GM23338 (cell line): ENCODE data around the gene PCDHGB1. TPM values are rescaled to one million over a fixed set of nuclear protein-coding genes. Genes with fewer than 3 reads are reported as not detected.
"Not testable (repeated sequence)": the region's sequence is repeated elsewhere in the genome, so short reads cannot be mapped to it uniquely, and the experiment has no call there.

Source experiments
- ATAC-seq: fragments of 200-7000 bp; cut with Tn5 transposase; 3 replicates; pipeline ENCODE4 v1.9.1; 2020
- DNase-seq: peaks from one replicate; pipeline ENCODE4 v3.0.0-alpha.2; 2015; ENCODE audit warnings: low spot score
- H2AFZ ChIP-seq: fragments of 200-600 bp; sonication (generic); 2 replicates; pipeline ENCODE4 v1.8.0; 2016; ENCODE audit warnings: antibody characterized with exemption, mild to moderate bottlenecking, moderate library complexity
- H3F3A ChIP-seq: fragments of 200-600 bp; sonication (generic); replicated peaks from 2 replicates; pipeline ENCODE4 v1.8.0; 2017; ENCODE audit warnings: antibody characterized with exemption, mixed run types, low read depth
- H3K27ac ChIP-seq: fragments of 200-600 bp; sonication (generic); 2 replicates; pipeline ENCODE4 v1.6.1; 2016; ENCODE audit warnings: low read depth
- H3K27me3 ChIP-seq: fragments of 200-600 bp; sonication (generic); 2 replicates; pipeline ENCODE4 v1.8.0; 2016; ENCODE audit warnings: mild to moderate bottlenecking, mixed run types, moderate library complexity; ENCODE audit not compliant: insufficient read depth
- H3K36me3 ChIP-seq: fragments of 200-600 bp; sonication (generic); 2 replicates; pipeline ENCODE4 v1.8.0; 2016; ENCODE audit warnings: mild to moderate bottlenecking; ENCODE audit not compliant: insufficient read depth
- H3K4me1 ChIP-seq: fragments of 200-600 bp; sonication (generic); 2 replicates; pipeline ENCODE4 v1.8.0; 2016; ENCODE audit warnings: mild to moderate bottlenecking, moderate library complexity; ENCODE audit not compliant: insufficient read depth
- H3K4me2 ChIP-seq: fragments of 200-600 bp; sonication (generic); 2 replicates; pipeline ENCODE4 v1.7.1; 2017; ENCODE audit warnings: mixed run types
- H3K4me3 ChIP-seq: fragments of 200-600 bp; sonication (generic); 2 replicates; pipeline ENCODE4 v1.6.1; 2016; ENCODE audit warnings: mixed run types
- H3K79me2 ChIP-seq: fragments of 200-600 bp; sonication (generic); replicated peaks from 2 replicates; pipeline ENCODE4 v1.8.0; 2017; ENCODE audit warnings: mild to moderate bottlenecking; ENCODE audit not compliant: insufficient read depth
- H3K9me2 ChIP-seq: fragments of 200-600 bp; sonication (generic); 2 replicates; pipeline ENCODE4 v1.8.0; 2017; ENCODE audit not compliant: insufficient read depth
- H4K20me1 ChIP-seq: fragments of 200-600 bp; sonication (generic); replicated peaks from 2 replicates; pipeline ENCODE4 v1.8.0; 2017; ENCODE audit warnings: mild to moderate bottlenecking; ENCODE audit not compliant: insufficient read depth
- H3K27ac Mint-ChIP-seq: 2 replicates; pipeline ENCODE4 v1.8.0; 2020; ENCODE audit warnings: inconsistent platforms, mild to moderate bottlenecking, moderate library complexity, mixed read lengths
- H3K27me3 Mint-ChIP-seq: 3 replicates; pipeline ENCODE4 v1.8.0; 2022; ENCODE audit warnings: low read depth, mild to moderate bottlenecking, moderate library complexity, mixed read lengths, inconsistent platforms; ENCODE audit not compliant: insufficient read depth, poor library complexity
- H3K36me3 Mint-ChIP-seq: 3 replicates; pipeline ENCODE4 v1.8.0; 2021; ENCODE audit warnings: low read depth, mild to moderate bottlenecking, inconsistent platforms, moderate library complexity, mixed read lengths
- H3K4me1 Mint-ChIP-seq: 3 replicates; pipeline ENCODE4 v1.8.0; 2020; ENCODE audit warnings: mild to moderate bottlenecking, inconsistent platforms, mixed read lengths
- H3K4me3 Mint-ChIP-seq: 3 replicates; pipeline ENCODE4 v1.8.0; 2021; ENCODE audit warnings: moderate library complexity, mild to moderate bottlenecking, inconsistent platforms, mixed read lengths
- H3K9me3 Mint-ChIP-seq: 3 replicates; pipeline ENCODE4 v1.8.0; 2020; ENCODE audit warnings: moderate library complexity, mild to moderate bottlenecking, inconsistent platforms, mixed read lengths
- JUNB ChIP-seq: IDR thresholded peaks from one replicate; pipeline ENCODE4 v1.6.1; 2016; ENCODE audit warnings: antibody characterized with exemption; ENCODE audit not compliant: unreplicated experiment
- polyA plus RNA-seq: library from polyadenylated mRNA; unstranded; fragments of >200 nt; fragmentation: Nextera tagmentation; extraction: Ambion mirVana; gene quantifications from 2 replicates; pipeline ENCODE4 v1.2.1, GENCODE V29; 2016
- total RNA-seq: library from RNA; depleted of rRNA; stranded (reverse); fragments of >200 nt; shearing (Covaris generic); gene quantifications from 2 replicates; pipeline ENCODE4 v1.2.3, GENCODE V29; 2014
- TF ChIP-seq, protein P1 (sequence below): fragments of 250-450 bp; sonication (Bioruptor Pico); IDR thresholded peaks from 2 replicates; pipeline ENCODE4 v1.5.0; 2020; ENCODE audit warnings: mild to moderate bottlenecking, moderate library complexity
- TF ChIP-seq, protein P2 (sequence below), 2 experiments: fragments of 200-600 bp in 1 of 2; sonication (generic) in 1 of 2; conservative IDR thresholded peaks; 2 replicates each; pipeline versions ENCODE4 v1.5.1 to v1.6.1; 2016 to 2017; ENCODE audit warnings: antibody characterized with exemption in 2 of 2, low read depth in 2 of 2, mild to moderate bottlenecking in 2 of 2, moderate library complexity in 1 of 2

Gene PCDHGB1
- total and polyA plus RNA-seq, 2 experiments from 2014 or later: 0.74 to 9.1 TPM

DNA sequence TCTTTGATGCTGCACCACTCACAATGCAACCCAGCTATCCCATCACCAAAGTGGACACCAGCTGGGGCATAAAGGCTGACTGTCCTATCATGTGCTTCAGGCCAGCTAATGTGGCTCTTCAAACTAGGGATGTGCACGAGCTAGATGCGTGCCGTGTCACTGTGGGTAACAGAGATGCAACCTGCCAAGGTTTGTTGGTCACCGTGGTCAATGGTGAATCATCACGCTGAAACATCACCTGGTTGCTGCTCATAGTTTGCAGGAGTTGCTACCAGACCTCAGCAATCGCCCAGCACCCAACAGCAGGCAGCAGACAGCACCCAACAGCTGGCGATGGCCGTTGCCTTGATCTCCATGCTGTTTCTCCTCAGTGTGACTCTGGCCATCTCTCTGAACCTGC, 21.7 kb upstream of the PCDHGB1 start (continued):
- TF ChIP-seq, protein P1, sequence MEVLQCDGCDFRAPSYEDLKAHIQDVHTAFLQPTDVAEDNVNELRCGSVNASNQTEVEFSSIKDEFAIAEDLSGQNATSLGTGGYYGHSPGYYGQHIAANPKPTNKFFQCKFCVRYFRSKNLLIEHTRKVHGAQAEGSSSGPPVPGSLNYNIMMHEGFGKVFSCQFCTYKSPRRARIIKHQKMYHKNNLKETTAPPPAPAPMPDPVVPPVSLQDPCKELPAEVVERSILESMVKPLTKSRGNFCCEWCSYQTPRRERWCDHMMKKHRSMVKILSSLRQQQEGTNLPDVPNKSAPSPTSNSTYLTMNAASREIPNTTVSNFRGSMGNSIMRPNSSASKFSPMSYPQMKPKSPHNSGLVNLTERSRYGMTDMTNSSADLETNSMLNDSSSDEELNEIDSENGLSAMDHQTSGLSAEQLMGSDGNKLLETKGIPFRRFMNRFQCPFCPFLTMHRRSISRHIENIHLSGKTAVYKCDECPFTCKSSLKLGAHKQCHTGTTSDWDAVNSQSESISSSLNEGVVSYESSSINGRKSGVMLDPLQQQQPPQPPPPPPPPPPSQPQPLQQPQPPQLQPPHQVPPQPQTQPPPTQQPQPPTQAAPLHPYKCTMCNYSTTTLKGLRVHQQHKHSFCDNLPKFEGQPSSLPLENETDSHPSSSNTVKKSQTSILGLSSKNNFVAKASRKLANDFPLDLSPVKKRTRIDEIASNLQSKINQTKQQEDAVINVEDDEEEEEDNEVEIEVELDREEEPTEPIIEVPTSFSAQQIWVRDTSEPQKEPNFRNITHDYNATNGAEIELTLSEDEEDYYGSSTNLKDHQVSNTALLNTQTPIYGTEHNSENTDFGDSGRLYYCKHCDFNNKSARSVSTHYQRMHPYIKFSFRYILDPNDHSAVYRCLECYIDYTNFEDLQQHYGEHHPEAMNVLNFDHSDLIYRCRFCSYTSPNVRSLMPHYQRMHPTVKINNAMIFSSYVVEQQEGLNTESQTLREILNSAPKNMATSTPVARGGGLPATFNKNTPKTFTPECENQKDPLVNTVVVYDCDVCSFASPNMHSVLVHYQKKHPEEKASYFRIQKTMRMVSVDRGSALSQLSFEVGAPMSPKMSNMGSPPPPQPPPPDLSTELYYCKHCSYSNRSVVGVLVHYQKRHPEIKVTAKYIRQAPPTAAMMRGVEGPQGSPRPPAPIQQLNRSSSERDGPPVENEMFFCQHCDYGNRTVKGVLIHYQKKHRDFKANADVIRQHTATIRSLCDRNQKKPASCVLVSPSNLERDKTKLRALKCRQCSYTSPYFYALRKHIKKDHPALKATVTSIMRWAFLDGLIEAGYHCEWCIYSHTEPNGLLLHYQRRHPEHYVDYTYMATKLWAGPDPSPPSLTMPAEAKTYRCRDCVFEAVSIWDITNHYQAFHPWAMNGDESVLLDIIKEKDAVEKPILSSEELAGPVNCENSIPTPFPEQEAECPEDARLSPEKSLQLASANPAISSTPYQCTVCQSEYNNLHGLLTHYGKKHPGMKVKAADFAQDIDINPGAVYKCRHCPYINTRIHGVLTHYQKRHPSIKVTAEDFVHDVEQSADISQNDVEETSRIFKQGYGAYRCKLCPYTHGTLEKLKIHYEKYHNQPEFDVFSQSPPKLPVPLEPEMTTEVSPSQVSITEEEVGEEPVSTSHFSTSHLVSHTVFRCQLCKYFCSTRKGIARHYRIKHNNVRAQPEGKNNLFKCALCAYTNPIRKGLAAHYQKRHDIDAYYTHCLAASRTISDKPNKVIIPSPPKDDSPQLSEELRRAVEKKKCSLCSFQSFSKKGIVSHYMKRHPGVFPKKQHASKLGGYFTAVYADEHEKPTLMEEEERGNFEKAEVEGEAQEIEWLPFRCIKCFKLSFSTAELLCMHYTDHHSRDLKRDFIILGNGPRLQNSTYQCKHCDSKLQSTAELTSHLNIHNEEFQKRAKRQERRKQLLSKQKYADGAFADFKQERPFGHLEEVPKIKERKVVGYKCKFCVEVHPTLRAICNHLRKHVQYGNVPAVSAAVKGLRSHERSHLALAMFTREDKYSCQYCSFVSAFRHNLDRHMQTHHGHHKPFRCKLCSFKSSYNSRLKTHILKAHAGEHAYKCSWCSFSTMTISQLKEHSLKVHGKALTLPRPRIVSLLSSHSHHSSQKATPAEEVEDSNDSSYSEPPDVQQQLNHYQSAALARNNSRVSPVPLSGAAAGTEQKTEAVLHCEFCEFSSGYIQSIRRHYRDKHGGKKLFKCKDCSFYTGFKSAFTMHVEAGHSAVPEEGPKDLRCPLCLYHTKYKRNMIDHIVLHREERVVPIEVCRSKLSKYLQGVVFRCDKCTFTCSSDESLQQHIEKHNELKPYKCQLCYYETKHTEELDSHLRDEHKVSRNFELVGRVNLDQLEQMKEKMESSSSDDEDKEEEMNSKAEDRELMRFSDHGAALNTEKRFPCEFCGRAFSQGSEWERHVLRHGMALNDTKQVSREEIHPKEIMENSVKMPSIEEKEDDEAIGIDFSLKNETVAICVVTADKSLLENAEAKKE: no peak

DNA sequence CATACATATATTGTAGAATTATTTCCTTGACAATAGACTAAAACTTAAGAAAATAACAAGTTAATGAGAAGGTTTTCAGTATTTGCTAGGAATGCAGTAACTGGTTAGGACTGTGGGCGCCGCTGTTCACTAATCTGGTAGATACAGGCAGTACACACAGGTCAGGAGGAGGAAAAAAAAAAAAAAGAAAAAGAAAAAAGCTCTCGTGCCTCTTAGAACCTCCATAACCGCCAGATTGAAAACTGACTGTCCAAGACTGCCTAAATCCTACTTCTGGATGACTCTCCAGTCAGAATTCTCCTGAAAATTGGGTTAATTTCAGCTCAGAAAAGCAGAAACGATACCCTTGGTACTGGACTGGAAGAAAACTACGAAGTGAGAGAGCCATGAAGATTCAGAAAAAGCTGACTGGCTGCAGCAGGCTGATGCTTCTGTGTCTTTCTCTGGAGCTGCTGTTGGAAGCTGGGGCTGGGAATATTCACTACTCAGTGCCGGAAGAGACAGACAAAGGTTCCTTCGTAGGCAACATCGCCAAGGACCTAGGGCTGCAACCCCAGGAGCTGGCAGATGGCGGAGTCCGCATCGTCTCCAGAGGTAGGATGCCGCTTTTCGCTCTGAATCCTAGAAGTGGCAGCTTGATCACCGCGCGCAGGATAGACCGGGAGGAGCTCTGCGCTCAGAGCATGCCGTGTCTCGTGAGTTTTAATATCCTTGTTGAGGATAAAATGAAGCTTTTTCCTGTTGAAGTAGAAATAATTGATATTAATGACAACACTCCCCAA, 19.4 kb upstream of the PCDHGB1 start, which contains the start of gene PCDHGA1:
PCDHGA1 (plus strand) TSS at position 216 of the 782 bp plus-strand sequence.
- 0 out of 2 replicates have a peak, but pooled peaks cover 6% of the 10 kb centered on the region for H3K9me2 ChIP-seq
- no peaks in the 10 kb centered on the region for H3F3A ChIP-seq
- TF ChIP-seq, protein P2, sequence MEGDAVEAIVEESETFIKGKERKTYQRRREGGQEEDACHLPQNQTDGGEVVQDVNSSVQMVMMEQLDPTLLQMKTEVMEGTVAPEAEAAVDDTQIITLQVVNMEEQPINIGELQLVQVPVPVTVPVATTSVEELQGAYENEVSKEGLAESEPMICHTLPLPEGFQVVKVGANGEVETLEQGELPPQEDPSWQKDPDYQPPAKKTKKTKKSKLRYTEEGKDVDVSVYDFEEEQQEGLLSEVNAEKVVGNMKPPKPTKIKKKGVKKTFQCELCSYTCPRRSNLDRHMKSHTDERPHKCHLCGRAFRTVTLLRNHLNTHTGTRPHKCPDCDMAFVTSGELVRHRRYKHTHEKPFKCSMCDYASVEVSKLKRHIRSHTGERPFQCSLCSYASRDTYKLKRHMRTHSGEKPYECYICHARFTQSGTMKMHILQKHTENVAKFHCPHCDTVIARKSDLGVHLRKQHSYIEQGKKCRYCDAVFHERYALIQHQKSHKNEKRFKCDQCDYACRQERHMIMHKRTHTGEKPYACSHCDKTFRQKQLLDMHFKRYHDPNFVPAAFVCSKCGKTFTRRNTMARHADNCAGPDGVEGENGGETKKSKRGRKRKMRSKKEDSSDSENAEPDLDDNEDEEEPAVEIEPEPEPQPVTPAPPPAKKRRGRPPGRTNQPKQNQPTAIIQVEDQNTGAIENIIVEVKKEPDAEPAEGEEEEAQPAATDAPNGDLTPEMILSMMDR (conservative IDR thresholded peaks at IDR 0.05; ENCODE audit: low read depth in 2 of 2): peak; percentile 42 to 49
- no peak for TF ChIP-seq JUNB
- no peaks in the 10 kb centered on the region for H3K36me3 ChIP-seq
- H3K36me3 Mint-ChIP-seq: peaks cover 40% of the 10 kb centered on the region
- ATAC-seq (peak; percentile 38; the same call in 2 of the 3 replicates), DNase-seq (peak; percentile 63)
- H3K27ac ChIP-seq: no peak within 1 kb of the TSS
- H3K79me2 ChIP-seq: no peaks in the 10 kb centered on the region
- H3K4me3 ChIP-seq: no peak within 1 kb of the TSS
- H3K27me3 ChIP-seq: no peaks in the 10 kb centered on the region
- no peaks in the 10 kb centered on the region for H3K4me1 ChIP-seq
- no peaks in the 10 kb centered on the region for H4K20me1 ChIP-seq
- peaks cover 2% of the 10 kb centered on the region for H3K4me1 Mint-ChIP-seq
- no peak within 1 kb of the TSS for H3K4me3 Mint-ChIP-seq
- H3K27ac Mint-ChIP-seq: no peak within 1 kb of the TSS
- no peak within 1 kb of the TSS for H2AFZ ChIP-seq
- H3K27me3 Mint-ChIP-seq: peaks cover 4% of the 10 kb centered on the region
- peaks cover 78% of the 10 kb centered on the region for H3K9me3 Mint-ChIP-seq
- no peak within 1 kb of the TSS for H3K4me2 ChIP-seq

DNA sequence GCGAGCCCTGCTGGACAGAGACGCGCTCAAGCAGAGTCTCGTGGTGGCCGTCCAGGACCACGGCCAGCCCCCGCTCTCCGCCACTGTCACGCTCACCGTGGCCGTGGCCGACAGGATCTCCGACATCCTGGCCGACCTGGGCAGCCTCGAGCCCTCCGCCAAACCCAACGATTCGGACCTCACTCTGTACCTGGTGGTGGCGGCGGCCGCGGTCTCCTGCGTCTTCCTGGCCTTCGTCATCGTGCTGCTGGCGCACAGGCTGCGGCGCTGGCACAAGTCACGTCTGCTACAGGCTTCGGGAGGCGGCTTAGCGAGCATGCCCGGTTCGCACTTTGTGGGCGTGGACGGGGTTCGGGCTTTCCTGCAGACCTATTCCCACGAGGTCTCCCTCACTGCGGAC, 17.3 kb upstream of the PCDHGB1 start:
- peaks cover 70% of the 10 kb centered on the region for H3K9me3 Mint-ChIP-seq
- H3K27me3 Mint-ChIP-seq, H3K27ac Mint-ChIP-seq, H3K4me3 ChIP-seq, H2AFZ ChIP-seq, H3K4me2 ChIP-seq, H3K4me1 Mint-ChIP-seq, H3K4me1 ChIP-seq, H3K27me3 ChIP-seq, H3K4me3 Mint-ChIP-seq, H3K27ac ChIP-seq, H3K9me2 ChIP-seq, ATAC-seq, H3F3A ChIP-seq, H3K36me3 ChIP-seq, H3K79me2 ChIP-seq, H4K20me1 ChIP-seq, DNase-seq: not testable (repeated sequence)
- H3K36me3 Mint-ChIP-seq: peaks cover 30% of the 10 kb centered on the region
